NT2/D1 (cell line): ENCODE measurements around the gene GDF2.

Source experiments
- DNase-seq: peaks from one replicate; pipeline ENCODE4 v3.0.0-alpha.2; 2011; ENCODE audit warnings: low read depth, low spot score
- H3K27me3 ChIP-seq: 2 replicates; pipeline ENCODE4 v1.6.0; 2011; ENCODE audit warnings: mild to moderate bottlenecking; ENCODE audit not compliant: insufficient read length, insufficient read depth
- H3K36me3 ChIP-seq: 2 replicates; pipeline ENCODE4 v1.6.1; 2011; ENCODE audit warnings: mild to moderate bottlenecking, low read length, mixed read lengths; ENCODE audit not compliant: insufficient read depth, insufficient read length
- H3K4me1 ChIP-seq: 2 replicates; pipeline ENCODE4 v1.5.1; 2011; ENCODE audit not compliant: insufficient read depth, insufficient read length
- H3K4me3 ChIP-seq: 2 replicates; pipeline ENCODE4 v1.5.1; 2011; ENCODE audit warnings: low read depth; ENCODE audit not compliant: insufficient read length
- H3K9ac ChIP-seq: 2 replicates; pipeline ENCODE4 v1.6.0; 2011; ENCODE audit warnings: low read depth; ENCODE audit not compliant: insufficient read length
- H3K9me3 ChIP-seq: 2 replicates; pipeline ENCODE4 v1.5.1; 2011; ENCODE audit warnings: mild to moderate bottlenecking, low read length; ENCODE audit not compliant: insufficient read depth
- SUZ12 ChIP-seq: IDR thresholded peaks from 2 replicates; pipeline ENCODE4 v1.6.1; 2011; ENCODE audit not compliant: insufficient read length, insufficient read depth; ENCODE audit errors: extremely low read depth
- YY1 ChIP-seq: IDR thresholded peaks from 2 replicates; pipeline ENCODE4 v1.6.1; 2011; ENCODE audit not compliant: insufficient read length, insufficient read depth
- ZNF274 ChIP-seq: IDR thresholded peaks from 2 replicates; pipeline ENCODE4 v1.6.1; 2011; ENCODE audit warnings: mild to moderate bottlenecking, low read depth, low read length

The GDF2 gene

GRCh38 chr10:47335906-47336305 is 13.7 kb downstream of the GDF2 start:
- H3K9ac ChIP-seq: no peak overlapping the region
- no peaks in the 10 kb centered on the region for H3K9me3 ChIP-seq
- TF ChIP-seq SUZ12 (no peak), YY1 (no peak), ZNF274 (no peak)
- no peak overlapping the region for H3K4me3 ChIP-seq
- no peaks in the 10 kb centered on the region for H3K36me3 ChIP-seq
- H3K27me3 ChIP-seq: no peaks in the 10 kb centered on the region
- peaks cover 2% of the 10 kb centered on the region for H3K4me1 ChIP-seq
- no peak for DNase-seq

- H3K27me3 ChIP-seq: no peaks in the 10 kb centered on the region
- no peak for TF ChIP-seq SUZ12
- TF ChIP-seq ZNF274: no peak
- no peak for TF ChIP-seq YY1
- H3K4me1 ChIP-seq: peaks cover 2% of the 10 kb centered on the region
- H3K36me3 ChIP-seq: no peaks in the 10 kb centered on the region
- no peak overlapping the region for H3K4me3 ChIP-seq
- H3K9me3 ChIP-seq: no peaks in the 10 kb centered on the region
- no peak overlapping the region for H3K9ac ChIP-seq
- DNase-seq: no peak
Observed at GRCh38 chr10:47336387-47337134, 14.3 kb downstream of the GDF2 start.

DNA sequence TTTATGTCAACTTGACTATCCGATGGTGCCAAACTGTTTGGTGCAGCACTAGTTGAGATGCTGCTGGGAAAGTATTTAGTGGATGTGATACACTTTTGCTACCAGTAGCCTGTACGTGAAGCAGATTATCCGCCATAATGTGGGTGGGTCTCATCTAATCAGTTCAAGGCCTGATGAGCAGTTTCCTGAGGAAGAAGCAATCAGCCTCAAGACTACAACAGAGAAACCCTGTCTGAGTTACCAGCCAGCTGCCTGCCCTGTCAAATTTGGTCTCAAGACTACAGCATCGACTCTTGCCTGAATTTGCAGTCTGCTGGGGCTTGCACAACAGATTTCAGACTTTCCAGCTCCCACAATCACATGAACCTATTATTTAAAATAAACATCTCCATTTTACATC is 15.1 kb downstream of the GDF2 start:
- TF ChIP-seq ZNF274 (no peak), SUZ12 (no peak), YY1 (no peak)
- H3K9me3 ChIP-seq: no peaks in the 10 kb centered on the region
- H3K9ac ChIP-seq: no peak overlapping the region
- no peaks in the 10 kb centered on the region for H3K36me3 ChIP-seq
- peaks cover 2% of the 10 kb centered on the region for H3K4me1 ChIP-seq
- H3K4me3 ChIP-seq: no peak overlapping the region
- no peaks in the 10 kb centered on the region for H3K27me3 ChIP-seq
- DNase-seq: no peak

DNA sequence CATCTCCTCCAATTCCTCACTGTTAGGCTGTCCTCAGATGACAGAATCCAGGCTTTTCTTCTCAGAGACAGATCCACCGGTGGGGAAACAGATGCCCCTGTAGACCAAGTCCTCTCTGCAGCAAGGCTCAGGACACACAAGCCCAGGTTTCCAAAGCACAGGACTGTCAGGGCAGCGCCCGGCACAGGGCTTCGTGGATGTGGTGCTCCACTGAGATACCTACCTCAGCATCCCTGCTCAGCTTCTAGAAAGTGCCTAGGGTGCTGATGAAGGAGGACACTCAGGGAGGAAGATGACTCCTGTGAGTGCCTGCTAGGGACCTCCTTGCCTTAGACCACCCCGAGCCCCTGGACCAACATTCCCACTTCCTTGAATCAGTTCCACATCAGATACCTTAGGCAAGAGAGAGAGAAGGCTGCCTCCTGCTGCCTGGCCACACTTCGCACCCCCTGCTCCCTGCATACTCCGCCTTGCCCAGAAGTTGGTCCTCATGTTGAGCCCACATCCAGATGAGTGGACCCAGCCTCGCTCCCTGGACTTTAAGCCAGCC is 17.0 kb downstream of the GDF2 start:
- Histone ChIP-seq H3K9me3 (no peaks in the 10 kb centered on the region), H3K27me3 (no peaks in the 10 kb centered on the region), H3K36me3 (no peaks in the 10 kb centered on the region), H3K4me3 (no peak overlapping the region), H3K4me1 (peaks cover 2% of the 10 kb centered on the region), H3K9ac (no peak overlapping the region)
- no peak for TF ChIP-seq SUZ12
- no peak for TF ChIP-seq ZNF274
- TF ChIP-seq YY1: no peak
- no peak for DNase-seq

DNA sequence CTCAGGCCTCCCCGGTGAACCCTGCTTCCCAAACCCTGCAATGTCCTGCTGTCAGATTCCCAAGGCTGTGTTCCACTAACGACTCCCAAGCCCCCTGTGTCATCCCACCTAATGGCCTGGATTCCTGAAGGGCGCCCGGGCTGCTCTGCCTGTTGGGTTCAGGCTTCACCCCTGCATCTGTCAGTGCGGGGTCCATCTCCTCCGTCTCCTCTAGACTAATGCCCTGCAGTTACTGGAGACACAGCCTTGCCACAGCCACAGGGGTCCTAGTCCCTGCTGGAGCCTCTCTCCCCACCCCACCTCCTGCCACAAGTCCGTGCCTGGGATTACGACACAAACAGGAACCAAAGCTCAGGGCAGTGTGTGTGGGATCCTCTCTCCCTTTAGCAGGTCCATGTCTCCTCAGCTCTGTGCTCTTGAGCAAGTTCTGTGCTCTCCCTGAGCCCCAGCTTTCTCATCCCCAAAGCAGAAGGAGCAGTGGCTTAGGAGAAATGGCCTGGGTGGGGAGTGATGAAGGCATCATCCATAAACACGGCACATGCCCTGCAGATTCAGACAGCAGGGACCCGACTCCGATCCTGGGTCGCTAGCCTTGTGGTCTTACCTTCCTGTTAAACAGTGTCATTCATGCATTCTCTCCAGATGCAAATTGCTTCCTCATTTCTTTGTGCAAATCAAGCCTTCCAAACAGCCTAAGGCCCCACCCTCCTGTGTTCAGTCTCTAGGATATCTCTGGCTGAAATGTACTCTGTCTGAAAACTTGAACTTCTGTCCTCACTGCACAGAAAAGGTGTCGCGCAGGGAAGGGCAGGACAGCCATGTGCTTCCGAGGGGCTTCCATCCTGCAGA is 17.7 kb downstream of the GDF2 start:
- no peak overlapping the region for H3K9ac ChIP-seq
- TF ChIP-seq ZNF274 (no peak), SUZ12 (no peak), YY1 (no peak)
- H3K9me3 ChIP-seq: no peaks in the 10 kb centered on the region
- H3K4me1 ChIP-seq: peaks cover 2% of the 10 kb centered on the region
- no peak for DNase-seq
- H3K4me3 ChIP-seq: no peak overlapping the region
- no peaks in the 10 kb centered on the region for H3K27me3 ChIP-seq
- no peaks in the 10 kb centered on the region for H3K36me3 ChIP-seq

DNA sequence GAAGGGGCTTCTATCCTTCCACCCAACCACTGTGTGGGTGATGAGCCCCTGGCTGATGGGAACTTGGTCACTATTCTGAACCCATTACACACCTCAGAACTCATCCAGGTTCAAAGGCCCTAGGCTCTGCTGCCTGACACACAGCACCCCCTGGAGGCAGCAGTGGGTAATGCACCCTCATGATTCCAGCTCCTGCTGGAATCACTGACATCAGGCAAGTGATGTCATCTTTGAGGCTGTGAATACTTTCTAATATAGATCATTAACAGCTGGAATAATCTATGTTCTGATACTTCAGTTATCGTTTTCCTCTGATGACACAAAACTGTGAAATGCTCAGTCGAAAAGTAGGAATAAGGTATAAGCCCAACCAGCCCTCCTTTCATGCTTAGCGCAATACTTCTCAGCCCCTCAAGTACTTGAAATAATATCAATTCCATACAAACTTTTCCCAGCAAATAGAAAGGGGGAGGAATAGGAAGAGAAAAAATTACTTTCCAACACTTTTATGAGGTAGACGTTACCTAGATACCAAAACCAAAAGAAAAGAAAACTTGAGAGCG is 18.4 kb downstream of the GDF2 start:
- no peaks in the 10 kb centered on the region for H3K9me3 ChIP-seq
- H3K4me1 ChIP-seq: peaks cover 2% of the 10 kb centered on the region
- H3K9ac ChIP-seq: no peak overlapping the region
- no peaks in the 10 kb centered on the region for H3K36me3 ChIP-seq
- peak; percentile 50 for DNase-seq
- TF ChIP-seq ZNF274: no peak
- no peak for TF ChIP-seq YY1
- TF ChIP-seq SUZ12: no peak
- H3K4me3 ChIP-seq: no peak overlapping the region
- H3K27me3 ChIP-seq: no peaks in the 10 kb centered on the region
